DOHH2 (cell line): ENCODE measurements around the gene BDNF.

ENCODE experiments used
- H3F3A ChIP-seq: fragments of 200-600 bp; sonication (generic), shearing (Covaris generic); 2 replicates; pipeline ENCODE4 v1.6.0; 2016; ENCODE audit warnings: antibody characterized with exemption, mild to moderate bottlenecking; ENCODE audit not compliant: control insufficient read depth, insufficient read depth
- H3K27ac ChIP-seq: fragments of 200-600 bp; sonication (generic); 2 replicates; pipeline ENCODE4 v1.5.1; 2014; ENCODE audit warnings: low read depth, mild to moderate bottlenecking, low read length, moderate library complexity
- H3K27me3 ChIP-seq: fragments of 200-600 bp; sonication (generic); 2 replicates; pipeline ENCODE4 v1.6.1; 2014; ENCODE audit warnings: mild to moderate bottlenecking, low read length, mixed read lengths; ENCODE audit not compliant: control insufficient read depth
- H3K36me3 ChIP-seq: fragments of 200-600 bp; sonication (generic); 2 replicates; pipeline ENCODE4 v1.6.1; 2014; ENCODE audit warnings: mild to moderate bottlenecking, low read length, moderate library complexity, mixed read lengths; ENCODE audit not compliant: control insufficient read depth
- H3K4me1 ChIP-seq: fragments of 200-600 bp; sonication (generic); 2 replicates; pipeline ENCODE4 v1.6.1; 2014; ENCODE audit warnings: mild to moderate bottlenecking, low read length, mixed read lengths; ENCODE audit not compliant: control insufficient read depth
- H3K4me2 ChIP-seq: fragments of 200-600 bp; sonication (generic); 2 replicates; pipeline ENCODE4 v1.6.0; 2014; ENCODE audit warnings: mild to moderate bottlenecking, low read length, moderate library complexity
- H3K4me3 ChIP-seq: fragments of 200-600 bp; sonication (generic); 2 replicates; pipeline ENCODE4 v1.5.1; 2014; ENCODE audit warnings: mild to moderate bottlenecking, low read length, mixed read lengths
- H3K79me2 ChIP-seq: fragments of 200-600 bp; sonication (generic); 2 replicates; pipeline ENCODE4 v1.6.1; 2014; ENCODE audit warnings: mild to moderate bottlenecking, low read length, mixed read lengths; ENCODE audit not compliant: control insufficient read depth
- H3K9me2 ChIP-seq: fragments of 200-600 bp; sonication (generic); replicated peaks from 2 replicates; pipeline ENCODE4 v1.6.1; 2014; ENCODE audit warnings: mild to moderate bottlenecking, low read length, mixed read lengths; ENCODE audit not compliant: control insufficient read depth
- H3K9me3 ChIP-seq: fragments of 200-600 bp; sonication (generic); 2 replicates; pipeline ENCODE4 v1.6.1; 2014; ENCODE audit warnings: antibody characterized with exemption, low read length, mixed read lengths; ENCODE audit not compliant: control insufficient read depth, insufficient read depth
- H4K20me1 ChIP-seq: fragments of 200-600 bp; sonication (generic); 2 replicates; pipeline ENCODE4 v1.6.0; 2014; ENCODE audit warnings: low read depth, mild to moderate bottlenecking, antibody characterized with exemption, low read length, moderate library complexity; ENCODE audit not compliant: control insufficient read depth, insufficient read depth
- EZH2phosphoT487 ChIP-seq: fragments of 200-600 bp; sonication (generic); IDR thresholded peaks from 2 replicates; pipeline ENCODE4 v1.6.1; 2017; ENCODE audit warnings: borderline replicate concordance, mild to moderate bottlenecking, antibody characterized with exemption, low read length, moderate library complexity, mixed read lengths
- TF ChIP-seq, protein P1 (sequence below): fragments of 200-600 bp; sonication (generic); IDR thresholded peaks from one replicate; pipeline ENCODE4 v1.5.1; 2014; ENCODE audit warnings: antibody characterized with exemption, mild to moderate bottlenecking, low read depth, low read length; ENCODE audit not compliant: poor library complexity, severe bottlenecking

The BDNF gene

DNA sequence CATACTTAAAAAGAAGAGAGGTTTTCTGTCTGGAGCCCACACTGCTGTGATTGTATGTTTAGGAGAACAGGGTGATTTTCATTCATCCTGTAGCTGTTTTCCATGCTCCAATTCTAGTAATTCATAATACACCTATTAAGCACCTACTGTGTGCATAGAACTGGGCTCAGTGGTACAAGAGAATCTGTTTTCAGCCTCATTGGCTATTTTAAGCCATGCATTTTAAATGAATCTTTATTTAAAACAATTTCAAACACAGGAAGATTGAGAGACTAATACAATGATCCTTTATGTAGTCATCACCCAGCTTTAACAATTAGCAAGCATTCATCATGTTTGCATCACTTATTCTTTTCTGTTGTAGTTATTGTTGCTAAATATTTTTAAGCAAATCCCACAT, 86.2 kb downstream of the BDNF start:
- H3K9me3 ChIP-seq: no peaks in the 10 kb centered on the region
- no peak overlapping the region for H3K4me2 ChIP-seq
- H3K4me1 ChIP-seq: no peaks in the 10 kb centered on the region
- no peaks in the 10 kb centered on the region for H3K36me3 ChIP-seq
- H3K4me3 ChIP-seq: no peak overlapping the region
- H4K20me1 ChIP-seq: no peaks in the 10 kb centered on the region
- no peaks in the 10 kb centered on the region for H3K79me2 ChIP-seq
- no peaks in the 10 kb centered on the region for H3K9me2 ChIP-seq
- TF ChIP-seq EZH2phosphoT487: no peak
- TF ChIP-seq, protein P1, sequence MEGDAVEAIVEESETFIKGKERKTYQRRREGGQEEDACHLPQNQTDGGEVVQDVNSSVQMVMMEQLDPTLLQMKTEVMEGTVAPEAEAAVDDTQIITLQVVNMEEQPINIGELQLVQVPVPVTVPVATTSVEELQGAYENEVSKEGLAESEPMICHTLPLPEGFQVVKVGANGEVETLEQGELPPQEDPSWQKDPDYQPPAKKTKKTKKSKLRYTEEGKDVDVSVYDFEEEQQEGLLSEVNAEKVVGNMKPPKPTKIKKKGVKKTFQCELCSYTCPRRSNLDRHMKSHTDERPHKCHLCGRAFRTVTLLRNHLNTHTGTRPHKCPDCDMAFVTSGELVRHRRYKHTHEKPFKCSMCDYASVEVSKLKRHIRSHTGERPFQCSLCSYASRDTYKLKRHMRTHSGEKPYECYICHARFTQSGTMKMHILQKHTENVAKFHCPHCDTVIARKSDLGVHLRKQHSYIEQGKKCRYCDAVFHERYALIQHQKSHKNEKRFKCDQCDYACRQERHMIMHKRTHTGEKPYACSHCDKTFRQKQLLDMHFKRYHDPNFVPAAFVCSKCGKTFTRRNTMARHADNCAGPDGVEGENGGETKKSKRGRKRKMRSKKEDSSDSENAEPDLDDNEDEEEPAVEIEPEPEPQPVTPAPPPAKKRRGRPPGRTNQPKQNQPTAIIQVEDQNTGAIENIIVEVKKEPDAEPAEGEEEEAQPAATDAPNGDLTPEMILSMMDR: no peak
- H3K27ac ChIP-seq: no peak overlapping the region
- no peaks in the 10 kb centered on the region for H3K27me3 ChIP-seq
- no peaks in the 10 kb centered on the region for H3F3A ChIP-seq

DNA sequence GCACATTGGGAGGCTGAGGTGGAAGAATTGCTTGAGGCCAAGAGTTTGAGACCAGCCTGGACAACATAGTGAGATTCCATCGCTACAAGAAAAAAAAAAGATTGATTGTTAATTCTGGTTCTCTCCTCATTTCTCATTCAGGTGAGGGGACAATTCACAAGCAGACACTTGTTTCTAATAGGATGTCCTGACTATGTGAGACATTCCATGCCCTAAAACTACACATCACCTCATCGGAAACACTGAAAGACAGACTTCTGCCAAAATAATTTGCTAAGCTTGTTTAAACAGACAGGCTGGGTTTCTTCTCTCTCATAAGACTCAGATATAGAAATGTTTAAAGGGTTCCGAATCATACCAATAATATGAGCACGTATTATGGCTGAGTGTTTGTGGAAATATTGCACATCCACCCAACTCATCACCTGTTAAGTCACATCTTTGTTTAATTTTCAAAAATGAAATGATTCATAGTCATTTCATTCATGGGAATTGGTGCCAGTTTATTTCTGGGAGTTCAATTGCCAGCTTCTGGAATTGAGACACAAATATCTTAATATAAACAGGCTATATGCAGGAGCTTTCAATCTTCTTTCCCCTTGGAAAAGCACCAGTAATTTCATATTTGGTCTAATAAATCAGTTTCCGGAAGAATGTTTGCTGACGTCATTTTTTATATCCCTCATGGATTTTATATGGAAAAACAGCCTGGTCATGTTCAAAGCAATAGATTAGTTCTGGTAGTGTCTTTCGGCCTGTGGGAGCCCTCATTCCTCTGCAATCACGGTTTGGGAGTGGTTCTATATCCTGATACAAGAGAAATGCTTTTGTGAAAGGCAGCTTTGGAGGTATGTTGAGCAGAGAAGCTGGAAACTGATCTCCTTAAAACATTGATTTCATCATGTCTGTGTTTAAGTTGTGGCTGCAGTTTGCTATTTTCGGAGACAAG, 87.0 kb downstream of the BDNF start:
- H3K9me3 ChIP-seq: no peaks in the 10 kb centered on the region
- no peak overlapping the region for H3K4me2 ChIP-seq
- no peak overlapping the region for H3K27ac ChIP-seq
- H3K27me3 ChIP-seq: no peaks in the 10 kb centered on the region
- no peaks in the 10 kb centered on the region for H3K4me1 ChIP-seq
- no peaks in the 10 kb centered on the region for H3K36me3 ChIP-seq
- no peaks in the 10 kb centered on the region for H4K20me1 ChIP-seq
- TF ChIP-seq, protein P1: no peak
- no peak for TF ChIP-seq EZH2phosphoT487
- H3F3A ChIP-seq: no peaks in the 10 kb centered on the region
- no peaks in the 10 kb centered on the region for H3K9me2 ChIP-seq
- no peak overlapping the region for H3K4me3 ChIP-seq
- no peaks in the 10 kb centered on the region for H3K79me2 ChIP-seq

DNA sequence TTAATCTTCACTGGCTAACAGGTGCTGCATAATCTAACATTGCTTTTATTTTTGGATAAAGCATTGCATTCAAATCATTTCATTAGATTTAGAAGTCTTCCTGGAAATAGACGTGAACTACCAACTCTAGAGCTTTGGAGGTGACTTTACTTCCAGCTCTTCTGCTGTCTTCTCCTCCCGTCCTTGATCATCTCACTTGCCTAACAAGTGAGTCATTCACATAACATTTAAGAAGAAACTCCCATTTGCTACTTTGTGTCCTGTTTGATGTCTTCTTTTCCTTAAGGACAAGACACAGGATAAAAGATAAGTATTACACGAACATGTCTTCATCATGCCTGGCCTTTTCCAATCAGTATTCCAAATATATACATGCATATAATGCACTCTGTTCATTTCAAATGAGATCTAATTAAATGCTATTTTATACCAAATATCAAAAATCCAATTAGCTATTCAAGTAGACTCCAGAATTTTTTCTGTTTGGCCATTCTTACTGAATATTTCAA, 88.3 kb downstream of the BDNF start:
- no peaks in the 10 kb centered on the region for H3K27me3 ChIP-seq
- H3K79me2 ChIP-seq: no peaks in the 10 kb centered on the region
- TF ChIP-seq, protein P1: no peak
- no peak for TF ChIP-seq EZH2phosphoT487
- H3K27ac ChIP-seq: no peak overlapping the region
- no peaks in the 10 kb centered on the region for H3F3A ChIP-seq
- H3K4me1 ChIP-seq: no peaks in the 10 kb centered on the region
- H4K20me1 ChIP-seq: no peaks in the 10 kb centered on the region
- no peak overlapping the region for H3K4me2 ChIP-seq
- H3K9me3 ChIP-seq: no peaks in the 10 kb centered on the region
- H3K4me3 ChIP-seq: no peak overlapping the region
- no peaks in the 10 kb centered on the region for H3K9me2 ChIP-seq
- no peaks in the 10 kb centered on the region for H3K36me3 ChIP-seq
